Measurements from ENCODE around the gene ACVRL1. TPM values are rescaled to one million over a fixed set of nuclear protein-coding genes. Genes with fewer than 3 reads are reported as not detected.

Gene ACVRL1
- total and polyA plus RNA-seq, 10 of the 15 experiments (the other 5 are each of a cell fraction or from before 2014, with no cell fraction given), result not detected

GRCh38 chr12:51959211-51959610 lies 51.9 kb downstream of the ACVRL1 start:
- ChIA-PET POLR2A (no interaction called here), SMC1A (ENCODE audit: uncharacterized antibody, unreplicated experiment) (interaction anchor here (1.3 kb wide), 1 partner anchor 13 kb away, joined by 3 read pairs; no protein-coding TSS in a partner anchor), RAD21 (ENCODE audit: unreplicated experiment) (no interaction called here), CTCF (interaction anchor here (0.6 to 1.1 kb wide), 2 partner anchors 12 to 34 kb away, joined by 3 read pairs; no protein-coding TSS in a partner anchor)
- intact Hi-C loops (cut with micrococcal nuclease; ENCODE audit: unreplicated experiment) (no loop called here), in situ Hi-C loops (cut with MboI) (no loop called here)
- Histone ChIP-seq H4K20me1 (ENCODE audit: control insufficient read depth, insufficient read depth) (no peaks in the 10 kb centered on the region), H3K27me3 (replicated peaks in 1 of 2; ENCODE audit: control insufficient read depth in 2 of 2, insufficient read depth in 2 of 2, low read length in 1 of 2) (0 out of 4 replicates have a peak, but pooled peaks cover 0 to 6% of the 10 kb centered on the region in 2 experiments), H3K79me2 (ENCODE audit: control insufficient read depth, insufficient read depth, low read length) (no peaks in the 10 kb centered on the region), H3K36me3 (ENCODE audit: control insufficient read depth in 2 of 2, insufficient read depth in 2 of 2, low read length in 1 of 2) (no peaks in the 10 kb centered on the region), H3K4me1 (ENCODE audit: control insufficient read depth, insufficient read depth, low read length) (no peaks in the 10 kb centered on the region), H3K27ac (ENCODE audit: control insufficient read depth, insufficient read depth) (no peak overlapping the region), H3K4me2 (ENCODE audit: control insufficient read depth, insufficient read depth) (no peak overlapping the region), H2AFZ (ENCODE audit: control insufficient read depth, low read depth, low read length) (no peak overlapping the region), H3K9ac (ENCODE audit: control insufficient read depth, insufficient read depth, low read length) (no peak overlapping the region), H3K4me3 (no peak overlapping the region), H3K9me3 (replicated peaks; ENCODE audit: control insufficient read depth, insufficient read depth, low read length) (no peaks in the 10 kb centered on the region; the same call in 2 of the 3 replicates)
- ATAC-seq (no peak), DNase-seq (ENCODE audit: low read depth, low spot score) (no peak), FAIRE-seq (no peak)
- WGBS (ENCODE audit: insufficient coverage, insufficient replicate concordance, low lambda C conversion rate, missing lambda C conversion rate), result 25% methylated on average over 3 of the region's 3 CpGs
- TF ChIP-seq SREBF1 (IDR thresholded peaks at IDR 0.05; ENCODE audit: low read length) (no peak), SREBF2 (IDR thresholded peaks at IDR 0.05; ENCODE audit: low read length) (no peak), MLLT1 (IDR thresholded peaks at IDR 0.05) (no peak), DPF2 (IDR thresholded peaks at IDR 0.05) (no peak), ATF3 (IDR thresholded peaks at IDR 0.05; ENCODE audit: borderline replicate concordance, extremely low read depth, low read depth, low read length) (no peak), ATF7 (IDR thresholded peaks at IDR 0.05; ENCODE audit: low read depth) (no peak), TAF1 (IDR thresholded peaks at IDR 0.05; ENCODE audit: borderline replicate concordance, low read depth, low read length) (no peak), TCF7 (IDR thresholded peaks at IDR 0.05; ENCODE audit: borderline replicate concordance) (no peak), CUX1 (IDR thresholded peaks at IDR 0.05; ENCODE audit: insufficient replicate concordance, low read depth, low read length) (no peak), JUND (IDR thresholded peaks at IDR 0.05; ENCODE audit: low read depth, low read length) (no peak), NR2C1 (IDR thresholded peaks at IDR 0.05) (no peak)
- BruUV-seq (replicated peaks), result no TSS peak

Data from GM12878 (cell line).